Measurements from ENCODE around the gene ALG14. TPM values are rescaled to one million over a fixed set of nuclear protein-coding genes. Genes with fewer than 3 reads are reported as not detected.

ALG14 gene
- total and polyA plus RNA-seq, 2 experiments from 2014 or later: 2.7 to 8.2 TPM

DNA sequence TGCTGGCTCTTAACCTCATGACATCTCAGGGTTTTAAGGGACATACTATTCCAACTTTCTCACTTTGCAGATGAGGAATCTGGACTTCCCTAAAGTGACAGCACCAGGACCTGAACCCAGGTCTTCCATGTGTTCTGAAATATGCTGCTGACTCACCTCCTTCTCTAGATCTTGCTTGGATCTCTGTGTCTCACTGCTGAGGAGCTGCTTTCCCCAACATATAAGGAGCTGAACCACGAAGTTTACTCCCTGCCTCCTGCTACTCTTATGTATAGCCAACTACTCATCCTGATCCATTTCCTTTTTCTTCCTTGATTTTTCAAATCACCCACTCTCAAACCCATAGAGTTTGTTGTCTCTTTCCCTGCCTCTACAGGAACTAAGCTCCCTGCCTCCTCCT, 38.2 kb downstream of the ALG14 start:
- no peak for TF ChIP-seq CTCF (IDR thresholded peaks at IDR 0.05; ENCODE audit: low read depth, low read length)
- Histone ChIP-seq H3K27ac (no peak overlapping the region), H3K27me3 (no peaks in the 10 kb centered on the region), H3K9me3 (ENCODE audit: low read depth) (no peaks in the 10 kb centered on the region), H3K4me3 (no peak overlapping the region), H3K36me3 (no peaks in the 10 kb centered on the region), H3K4me1 (ENCODE audit: low read depth) (no peaks in the 10 kb centered on the region)
- no peak for DNase-seq (ENCODE audit: low read depth in 1 of 2, low spot score in 1 of 2)

DNA sequence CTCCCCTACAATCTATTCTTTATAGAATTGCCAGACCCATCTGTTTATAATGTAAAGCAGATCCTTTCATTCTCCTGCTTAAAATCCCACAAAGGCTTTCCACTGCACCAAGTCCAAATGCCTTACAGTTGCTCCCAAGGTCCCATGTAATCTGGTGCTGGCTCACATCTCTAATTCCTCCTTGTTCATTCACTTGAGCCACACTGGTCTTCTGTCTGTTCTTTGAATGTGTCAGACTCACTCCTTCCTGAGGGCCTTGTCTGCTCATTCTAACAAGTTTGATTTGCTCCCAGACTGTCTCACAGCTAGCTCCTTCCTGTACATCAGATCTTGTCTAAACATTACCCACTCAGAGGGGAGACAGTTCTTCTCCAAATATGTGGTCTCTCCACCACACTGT, 38.9 kb downstream of the ALG14 start:
- Histone ChIP-seq H3K36me3 (no peaks in the 10 kb centered on the region), H3K9me3 (ENCODE audit: low read depth) (no peaks in the 10 kb centered on the region), H3K4me3 (no peak overlapping the region), H3K27me3 (no peaks in the 10 kb centered on the region), H3K27ac (no peak overlapping the region), H3K4me1 (ENCODE audit: low read depth) (no peaks in the 10 kb centered on the region)
- no peak for TF ChIP-seq CTCF (IDR thresholded peaks at IDR 0.05; ENCODE audit: low read depth, low read length)
- DNase-seq (ENCODE audit: low read depth in 1 of 2, low spot score in 1 of 2): no peak

GRCh38 chr1:95029532-95029931, 43.2 kb downstream of the ALG14 start:
- H3K27ac ChIP-seq: no peak overlapping the region
- H3K4me1 ChIP-seq (ENCODE audit: low read depth): no peaks in the 10 kb centered on the region
- TF ChIP-seq CTCF (IDR thresholded peaks at IDR 0.05; ENCODE audit: low read depth, low read length): no peak
- no peaks in the 10 kb centered on the region for H3K36me3 ChIP-seq
- no peaks in the 10 kb centered on the region for H3K9me3 ChIP-seq (ENCODE audit: low read depth)
- no peak overlapping the region for H3K4me3 ChIP-seq
- DNase-seq (ENCODE audit: low read depth in 1 of 2, low spot score in 1 of 2): no peak
- no peaks in the 10 kb centered on the region for H3K27me3 ChIP-seq

GRCh38 chr1:95028954-95029353, 43.8 kb downstream of the ALG14 start:
- TF ChIP-seq CTCF (IDR thresholded peaks at IDR 0.05; ENCODE audit: low read depth, low read length): no peak
- H3K4me3 ChIP-seq: no peak overlapping the region
- no peak overlapping the region for H3K27ac ChIP-seq
- H3K27me3 ChIP-seq: no peaks in the 10 kb centered on the region
- H3K9me3 ChIP-seq (ENCODE audit: low read depth): no peaks in the 10 kb centered on the region
- no peak for DNase-seq (ENCODE audit: low read depth in 1 of 2, low spot score in 1 of 2)
- no peaks in the 10 kb centered on the region for H3K36me3 ChIP-seq
- H3K4me1 ChIP-seq (ENCODE audit: low read depth): no peaks in the 10 kb centered on the region

DNA sequence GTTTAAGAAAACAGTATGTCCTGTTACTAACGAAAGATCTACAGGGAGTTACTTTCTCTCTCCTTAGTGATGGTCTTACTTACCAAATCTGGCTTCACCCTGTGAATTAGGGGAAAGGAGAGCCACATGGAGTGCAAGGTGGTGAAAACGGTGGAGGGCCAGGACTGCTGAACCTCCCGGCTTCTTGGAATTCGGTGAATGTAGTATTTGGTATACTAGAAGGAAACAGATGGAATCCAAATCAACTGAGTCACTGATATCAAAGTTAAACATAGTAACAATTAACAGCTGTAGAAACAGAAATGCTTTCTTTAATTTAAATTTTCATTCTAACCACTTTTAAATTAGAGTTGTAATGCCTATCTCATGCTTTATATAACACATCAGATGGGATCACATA, 45.7 kb downstream of the ALG14 start:
- peak in 1 of 2 donors; percentile 66 for DNase-seq (ENCODE audit: low read depth in 1 of 2, low spot score in 1 of 2)
- Histone ChIP-seq H3K4me1 (ENCODE audit: low read depth) (no peaks in the 10 kb centered on the region), H3K4me3 (no peak overlapping the region), H3K27ac (no peak overlapping the region), H3K9me3 (ENCODE audit: low read depth) (no peaks in the 10 kb centered on the region), H3K27me3 (no peaks in the 10 kb centered on the region), H3K36me3 (no peaks in the 10 kb centered on the region)
- no peak for TF ChIP-seq CTCF (IDR thresholded peaks at IDR 0.05; ENCODE audit: low read depth, low read length)

Measured in cardiac muscle cell (in vitro differentiated cells and primary cell).